Calu3 (cell line): ENCODE results near the gene FTSJ3. TPM values are rescaled to one million over a fixed set of nuclear protein-coding genes. Genes with fewer than 3 reads are reported as not detected.
"Not testable (repeated sequence)": the region's sequence is repeated elsewhere in the genome, so short reads cannot be mapped to it uniquely, and the experiment has no call there.

Experiments used
- BruUV-seq: library from RNA; stranded (reverse); fragments of 400-500 nt; replicated peaks from 2 replicates; lab custom pipeline; 2021; lab: Mats Ljungman, UMichigan
- CTCF ChIA-PET: fragments of 300-600 bp; sonication (Branson Sonifier 250); formaldehyde crosslinking; loops from one replicate; lab custom pipeline; 2022; ENCODE audit warnings: antibody characterized with exemption; lab: Charles Lee
- DNase-seq: peaks from one replicate; pipeline ENCODE4 v3.0.0; 2022
- H3K27ac Mint-ChIP-seq: one replicate; pipeline ENCODE4 v1.8.0; 2022; ENCODE audit warnings: mixed read lengths; ENCODE audit not compliant: unreplicated experiment
- H3K27me3 Mint-ChIP-seq: one replicate; pipeline ENCODE4 v1.8.0; 2022; ENCODE audit warnings: mixed read lengths; ENCODE audit not compliant: unreplicated experiment
- H3K36me3 Mint-ChIP-seq: one replicate; pipeline ENCODE4 v1.8.0; 2022; ENCODE audit warnings: mild to moderate bottlenecking, moderate library complexity, mixed read lengths; ENCODE audit not compliant: insufficient read depth, unreplicated experiment
- H3K4me1 Mint-ChIP-seq: one replicate; pipeline ENCODE4 v1.8.0; 2022; ENCODE audit warnings: mild to moderate bottlenecking, low read depth, mixed read lengths; ENCODE audit not compliant: unreplicated experiment
- H3K4me3 Mint-ChIP-seq: one replicate; pipeline ENCODE4 v1.8.0; 2022; ENCODE audit warnings: mild to moderate bottlenecking, low read depth, moderate library complexity, mixed read lengths; ENCODE audit not compliant: unreplicated experiment
- H3K9me3 Mint-ChIP-seq: one replicate; pipeline ENCODE4 v1.8.0; 2022; ENCODE audit warnings: low read depth, mixed read lengths; ENCODE audit not compliant: unreplicated experiment
- CTCF ChIP-seq: fragments of 200-600 bp; IDR thresholded peaks from one replicate; pipeline ENCODE4 v1.8.0; 2022; ENCODE audit warnings: antibody characterized with exemption; ENCODE audit not compliant: unreplicated experiment
- intact Hi-C: fragments of 100-400 bp; cut with micrococcal nuclease; formaldehyde crosslinking; loops from one replicate; pipeline ENCODE4 v1.10.0; 2022; ENCODE audit not compliant: unreplicated experiment
- total RNA-seq: library from RNA; stranded (reverse); gene quantifications from 2 replicates; pipeline ENCODE4 v1.2.3, GENCODE V29; 2022

FTSJ3 gene
- total RNA-seq, 1 experiment from 2014 or later = 43.3 TPM

- H3K4me3 Mint-ChIP-seq, intact Hi-C loops: not testable (repeated sequence)
These were observed 39.2 kb upstream of the FTSJ3 start for GRCh38 chr17:63866625-63867024.

GRCh38 chr17:63859257-63859656, 31.8 kb upstream of the FTSJ3 start:
- intact Hi-C loops = no loop called here

More at GRCh38 chr17:63866625-63867024, 39.2 kb upstream of the FTSJ3 start:
- H3K9me3 Mint-ChIP-seq, DNase-seq, H3K27ac Mint-ChIP-seq, H3K4me1 Mint-ChIP-seq, BruUV-seq, H3K36me3 Mint-ChIP-seq: not testable (repeated sequence)
- CTCF ChIA-PET = interaction anchor here (0.7 to 1.1 kb wide), 2 partner anchors 23 to 35 kb away, joined by 3 to 4 read pairs; no protein-coding TSS in a partner anchor
- peaks cover 11% of the 10 kb centered on the region for H3K27me3 Mint-ChIP-seq

GRCh38 chr17:63856425-63856824, 29.0 kb upstream of the FTSJ3 start:
- CTCF ChIA-PET, H3K4me1 Mint-ChIP-seq, intact Hi-C loops, DNase-seq, BruUV-seq, H3K27ac Mint-ChIP-seq, H3K36me3 Mint-ChIP-seq, H3K9me3 Mint-ChIP-seq, H3K4me3 Mint-ChIP-seq: not testable (repeated sequence)
- peaks cover 29% of the 10 kb centered on the region for H3K27me3 Mint-ChIP-seq

More at GRCh38 chr17:63859257-63859656, 31.8 kb upstream of the FTSJ3 start:
- CTCF ChIA-PET = interaction anchor here (0.6 to 1.5 kb wide), 2 partner anchors 11 to 244 kb away, joined by 3 read pairs; no protein-coding TSS in a partner anchor
- TF ChIP-seq CTCF = no peak
- H3K9me3 Mint-ChIP-seq = no peaks in the 10 kb centered on the region
- H3K4me1 Mint-ChIP-seq = no peaks in the 10 kb centered on the region
- H3K27me3 Mint-ChIP-seq = peaks cover 30% of the 10 kb centered on the region
- no peaks in the 10 kb centered on the region for H3K36me3 Mint-ChIP-seq
- BruUV-seq = no TSS peak
- no peak overlapping the region for H3K27ac Mint-ChIP-seq
- no peak for DNase-seq
- H3K4me3 Mint-ChIP-seq = no peak overlapping the region

GRCh38 chr17:63855185-63855584, 27.7 kb upstream of the FTSJ3 start:
- Mint-ChIP-seq H3K9me3 (no peaks in the 10 kb centered on the region), H3K27ac (no peak overlapping the region), H3K4me3 (no peak overlapping the region), H3K4me1 (no peaks in the 10 kb centered on the region), H3K36me3 (no peaks in the 10 kb centered on the region), H3K27me3 (peaks cover 16% of the 10 kb centered on the region)
- no peak for DNase-seq
- CTCF ChIA-PET = interaction anchor here (0.5 kb wide), 1 partner anchor 75 kb away, joined by 3 read pairs; no protein-coding TSS in a partner anchor
- intact Hi-C loops = no loop called here
- TF ChIP-seq CTCF = no peak
- no TSS peak for BruUV-seq

- H3K4me3 Mint-ChIP-seq = no peak overlapping the region
- no peaks in the 10 kb centered on the region for H3K36me3 Mint-ChIP-seq
These were observed 27.2 kb upstream of the FTSJ3 start for GRCh38 chr17:63854709-63855108.

More at GRCh38 chr17:63854709-63855108, 27.2 kb upstream of the FTSJ3 start:
- no peak for TF ChIP-seq CTCF
- DNase-seq = no peak
- intact Hi-C loops = no loop called here
- no TSS peak for BruUV-seq
- Mint-ChIP-seq H3K9me3 (no peaks in the 10 kb centered on the region), H3K4me1 (no peaks in the 10 kb centered on the region), H3K27ac (no peak overlapping the region), H3K27me3 (peaks cover 11% of the 10 kb centered on the region)
- CTCF ChIA-PET = interaction anchor here (0.5 kb wide), 1 partner anchor 75 kb away, joined by 3 read pairs; no protein-coding TSS in a partner anchor
